Right lobe of liver (tissue), 6 donors: ENCODE results near the gene RBM10. TPM values are rescaled to one million over a fixed set of nuclear protein-coding genes. Genes with fewer than 3 reads are reported as not detected.
"Not testable (repeated sequence)": the region's sequence is repeated elsewhere in the genome, so short reads cannot be mapped to it uniquely, and the experiment has no call there.

ENCODE experiments used
- ATAC-seq, 4 donors: fragments of 200-7000 bp; cut with Tn5 transposase; one replicate each; pipeline ENCODE4 v1.9.1; 2020; ENCODE audit warnings: mild to moderate bottlenecking in 4 of 4, moderate library complexity in 4 of 4
- DNase-seq, 3 donors: peaks; one replicate each; pipeline ENCODE4 v3.0.0-alpha.2; 2020
- H3K27ac ChIP-seq, 3 donors: fragments of 200-600 bp; one replicate each; pipeline ENCODE4 v1.8.0; 2022
- H3K27me3 ChIP-seq, 2 donors: fragments of 200-600 bp; one replicate each; pipeline ENCODE4 v1.8.0; 2022
- H3K36me3 ChIP-seq, 4 donors: fragments of 200-600 bp; sonication (generic) in 1 of 4; one replicate each; pipeline versions ENCODE4 v1.5.1 to v1.8.0; 2017 to 2022; ENCODE audit warnings: control low read depth in 1 of 4
- H3K4me1 ChIP-seq, 4 donors: fragments of 200-600 bp; sonication (generic) in 1 of 4; one replicate each; pipeline versions ENCODE4 v1.5.1 to v1.8.0; 2017 to 2022; ENCODE audit warnings: control low read depth in 1 of 4
- H3K4me3 ChIP-seq, 3 donors: fragments of 200-600 bp; one replicate each; pipeline ENCODE4 v1.8.0; 2022
- H3K9me3 ChIP-seq, 4 donors: fragments of 200-600 bp; sonication (generic) in 1 of 4; one replicate each; pipeline versions ENCODE4 v1.5.1 to v1.8.0; 2017 to 2022; ENCODE audit warnings: control low read depth in 1 of 4
- CTCF ChIP-seq, 4 donors: fragments of 200-600 bp in 3 of 4; fragments of 450-650 bp in 1 of 4; IDR thresholded peaks; one replicate each; pipeline versions ENCODE4 v1.5.1 to v1.8.0; 2016 to 2022; ENCODE audit warnings: antibody characterized with exemption in 4 of 4, mild to moderate bottlenecking in 2 of 4
- POLR2A ChIP-seq: fragments of 450-650 bp; IDR thresholded peaks from one replicate; pipeline ENCODE4 v1.6.1; 2017; ENCODE audit warnings: antibody characterized with exemption, mild to moderate bottlenecking
- WGBS: methylation state at CpG from one replicate; pipeline ENCODE4 v1.1.6; 2018; ENCODE audit warnings: low coverage, low lambda C conversion rate; ENCODE audit not compliant: insufficient coverage; ENCODE audit errors: missing lambda C conversion rate; 5-methylcytosine and 5-hydroxymethylcytosine counted together
- intact Hi-C, 2 donors: fragments of 100-400 bp; cut with DNase I; formaldehyde crosslinking; loops; one replicate each; pipeline versions ENCODE4 v1.11.2 to v1.14.1; 2022
- total RNA-seq, 6 experiments: library from RNA; depleted of rRNA in 2 of 6; stranded (reverse); fragments of >200 nt in 2 of 6; fragmentation: NEBNext Ultra II Directional in 3 of 6; extraction: Animal tissue kit (Norgen Biotek cat#: 25700) in 3 of 6; gene quantifications; one replicate each; pipeline versions ENCODE4 v1.1.0 to v1.2.4, GENCODE V29; 2016 to 2023
- donor health status: DM: no; HTN: yes; CAD: no.
- donor health status: DM: no; HTN: no; CAD: no.
- donor health status: DM: no; HTN: no; CAD: no.
- donor health status: DM: no; HTN: yes; CAD: no.
- donor health status: DM: no; HTN: yes; CAD: no.

Gene RBM10
- total RNA-seq, 6 experiments from 2014 or later, result 12.5 to 20.8 (median 15.2) TPM

DNA sequence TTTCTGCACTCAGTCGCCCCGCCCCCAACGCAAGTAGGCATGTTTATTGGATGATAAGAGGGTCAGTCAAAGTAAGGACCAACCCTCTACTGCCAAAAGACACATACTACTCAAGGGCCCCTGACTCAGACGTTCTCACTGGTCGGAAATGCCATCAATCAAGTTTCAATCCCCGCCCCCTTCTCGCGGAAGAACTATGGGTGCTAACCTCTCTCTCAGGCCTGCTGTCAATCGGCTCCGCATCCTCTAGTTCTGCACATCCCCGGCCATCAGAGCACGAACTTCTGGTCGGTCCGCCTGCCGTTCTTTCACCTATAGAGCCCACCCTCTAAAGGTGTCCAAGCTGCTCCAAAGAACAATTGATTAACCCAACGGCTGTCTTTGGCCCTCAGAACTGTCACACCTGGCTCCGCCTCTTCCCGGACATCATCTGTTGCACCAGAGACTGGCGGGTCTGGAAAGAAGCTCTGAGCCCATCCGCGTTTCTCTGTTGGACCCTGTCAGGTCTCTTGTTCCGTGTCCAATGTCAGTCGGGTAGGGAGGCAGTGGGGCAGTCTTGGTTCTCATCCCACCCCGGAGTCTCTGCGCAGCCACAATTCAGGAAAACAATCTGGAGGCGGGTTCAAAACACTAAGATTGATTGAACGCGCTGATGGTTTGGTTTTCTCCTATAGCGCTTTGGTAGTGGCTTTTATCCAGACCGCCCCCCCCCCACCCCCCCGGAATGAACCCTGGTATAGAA lies 15.7 kb upstream of the RBM10 start:
- H3K27me3 ChIP-seq, result no peaks in the 10 kb centered on the region
- intact Hi-C loops, result no loop called here
- no peaks in the 10 kb centered on the region for H3K36me3 ChIP-seq

GRCh38 chrX:47129899-47130358 lies 15.1 kb upstream of the RBM10 start:
- DNase-seq (no peak), ATAC-seq (no peak)
- Histone ChIP-seq H3K27ac (peak overlapping the region in 1 of 3 donors; percentile 35), H3K4me1 (no peaks in the 10 kb centered on the region), H3K9me3 (no peaks in the 10 kb centered on the region), H3K27me3 (no peaks in the 10 kb centered on the region), H3K4me3 (peak overlapping the region; percentile 43 to 61 (median 59)), H3K36me3 (no peaks in the 10 kb centered on the region)
- TF ChIP-seq POLR2A (no peak), CTCF (IDR thresholded peaks at IDR 0.05) (no peak)
- intact Hi-C loops, result no loop called here
- 30% methylated on average over 10 of the region's 11 CpGs for WGBS

More for the DNA sequence above, 15.7 kb upstream of the RBM10 start:
- peak overlapping the region in 2 of 3 donors; percentile 35 to 48 for H3K27ac ChIP-seq
- H3K4me1 ChIP-seq, result no peaks in the 10 kb centered on the region
- H3K9me3 ChIP-seq, result no peaks in the 10 kb centered on the region
- TF ChIP-seq CTCF (IDR thresholded peaks at IDR 0.05) (no peak), POLR2A (peak; percentile 14)
- 28% methylated on average over 28 of the region's 31 CpGs for WGBS
- DNase-seq (peak; percentile 78 to 92 (median 85)), ATAC-seq (peak; percentile 98 to 99 (median 98))
- H3K4me3 ChIP-seq, result peak overlapping the region; percentile 43 to 61 (median 59)

GRCh38 chrX:47133493-47133892 lies 11.5 kb upstream of the RBM10 start:
- no peak for ATAC-seq

GRCh38 chrX:47135650-47136049 lies 9.4 kb upstream of the RBM10 start:
- intact Hi-C loops, H3K27ac ChIP-seq, H3K4me3 ChIP-seq, H3K36me3 ChIP-seq, DNase-seq, H3K27me3 ChIP-seq, H3K4me1 ChIP-seq, H3K9me3 ChIP-seq: not testable (repeated sequence)
- ATAC-seq, result peak in 1 of 4 donors; percentile 78
- 55% methylated on average over 1 of the region's 5 CpGs for WGBS

More at GRCh38 chrX:47133493-47133892, 11.5 kb upstream of the RBM10 start:
- TF ChIP-seq POLR2A (no peak), CTCF (IDR thresholded peaks at IDR 0.05) (no peak)
- H3K4me1 ChIP-seq, result no peaks in the 10 kb centered on the region
- WGBS, result 52% methylated on average over 5 of the region's 5 CpGs
- no peak overlapping the region for H3K4me3 ChIP-seq
- intact Hi-C loops, result no loop called here
- no peaks in the 10 kb centered on the region for H3K36me3 ChIP-seq
- no peak overlapping the region for H3K27ac ChIP-seq
- H3K9me3 ChIP-seq, result no peaks in the 10 kb centered on the region
- H3K27me3 ChIP-seq, result no peaks in the 10 kb centered on the region
- no peak for DNase-seq

DNA sequence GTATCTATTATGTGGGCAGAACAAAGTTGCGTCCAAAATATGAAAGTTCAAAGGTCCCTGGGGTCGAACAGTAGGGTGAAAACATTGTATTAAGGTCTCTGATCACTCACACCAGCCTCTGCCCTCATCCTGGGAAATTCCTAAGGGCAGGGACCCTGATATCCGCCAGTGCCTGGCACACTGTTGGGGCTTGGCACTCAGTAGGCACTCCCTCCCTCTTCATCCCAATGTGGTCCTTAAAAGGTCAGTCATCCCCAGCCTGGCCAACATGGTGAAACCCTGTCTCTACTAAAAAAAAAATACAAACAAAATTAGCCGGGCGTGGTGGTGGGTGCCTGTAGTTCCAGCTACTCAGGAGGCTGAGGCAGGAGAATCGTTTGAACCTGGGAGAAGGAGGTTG lies 6.8 kb upstream of the RBM10 start:
- Histone ChIP-seq H3K27ac (no peak overlapping the region), H3K9me3 (no peaks in the 10 kb centered on the region), H3K36me3 (peaks cover 0 to 2% (median 0%) of the 10 kb centered on the region in 4 donors), H3K4me1 (peaks cover 0 to under 1% (median 0%) of the 10 kb centered on the region in 4 donors), H3K27me3 (no peaks in the 10 kb centered on the region), H3K4me3 (no peak overlapping the region)
- 62% methylated on average over 6 of the region's 6 CpGs for WGBS
- ATAC-seq, result no peak
- DNase-seq, result no peak
- intact Hi-C loops, result no loop called here
- TF ChIP-seq CTCF (IDR thresholded peaks at IDR 0.05) (no peak), POLR2A (no peak)
